ENCODE results near the gene SMIM29. TPM values are rescaled to one million over a fixed set of nuclear protein-coding genes. Genes with fewer than 3 reads are reported as not detected.

SMIM29 gene
- total RNA-seq, 1 donor from 2014 or later = 34.2 TPM

- DNase-seq (ENCODE audit: extremely low read depth, low read depth, low spot score) = no peak
Observed at GRCh38 chr6:34242252-34243130, 6.3 kb downstream of the SMIM29 start.

- DNase-seq (ENCODE audit: extremely low read depth, low read depth, low spot score) = no peak
Observed at GRCh38 chr6:34241351-34242215, 7.2 kb downstream of the SMIM29 start.

- no peak for DNase-seq (ENCODE audit: extremely low read depth, low read depth, low spot score)
Observed at GRCh38 chr6:34240329-34241248, 8.2 kb downstream of the SMIM29 start.

GRCh38 chr6:34239893-34240292 lies 8.9 kb downstream of the SMIM29 start:
- no peak for DNase-seq (ENCODE audit: extremely low read depth, low read depth, low spot score)

- no peak for DNase-seq (ENCODE audit: extremely low read depth, low read depth, low spot score)
Observed at GRCh38 chr6:34239500-34239825, 9.3 kb downstream of the SMIM29 start.

- DNase-seq (ENCODE audit: extremely low read depth, low read depth, low spot score) = no peak
Observed at GRCh38 chr6:34238585-34239499, 10.0 kb downstream of the SMIM29 start.

- no peak for DNase-seq (ENCODE audit: extremely low read depth, low read depth, low spot score)
Observed at GRCh38 chr6:34237722-34238584, 10.9 kb downstream of the SMIM29 start.

- DNase-seq (ENCODE audit: extremely low read depth, low read depth, low spot score) = no peak
Observed at GRCh38 chr6:34237316-34237721, 11.5 kb downstream of the SMIM29 start.

- no peak for DNase-seq (ENCODE audit: extremely low read depth, low read depth, low spot score)
Observed at GRCh38 chr6:34236443-34237315, 12.1 kb downstream of the SMIM29 start, which contains the start of gene HMGA1. TSS of gene HMGA1 (plus strand) at chr6:34236873. CDS start at chr6:34240781, 3,908 bp downstream.

- DNase-seq (ENCODE audit: extremely low read depth, low read depth, low spot score) = no peak
Observed at GRCh38 chr6:34236131-34236442, 12.7 kb downstream of the SMIM29 start.

GRCh38 chr6:34235307-34236130 lies 13.3 kb downstream of the SMIM29 start:
- no peak for DNase-seq (ENCODE audit: extremely low read depth, low read depth, low spot score)

- DNase-seq (ENCODE audit: extremely low read depth, low read depth, low spot score) = no peak
Observed at GRCh38 chr6:34234667-34235306, 14.0 kb downstream of the SMIM29 start.

GRCh38 chr6:34233867-34234266 lies 14.9 kb downstream of the SMIM29 start:
- no peak for DNase-seq (ENCODE audit: extremely low read depth, low read depth, low spot score)

GRCh38 chr6:34232901-34233300 lies 15.9 kb downstream of the SMIM29 start:
- no peak for DNase-seq (ENCODE audit: extremely low read depth, low read depth, low spot score)

GRCh38 chr6:34231566-34232336 lies 17.1 kb downstream of the SMIM29 start:
- no peak for DNase-seq (ENCODE audit: extremely low read depth, low read depth, low spot score)

All from glomerular endothelial cell (primary cell).